ENCODE data around the gene IFIT3.

DNA sequence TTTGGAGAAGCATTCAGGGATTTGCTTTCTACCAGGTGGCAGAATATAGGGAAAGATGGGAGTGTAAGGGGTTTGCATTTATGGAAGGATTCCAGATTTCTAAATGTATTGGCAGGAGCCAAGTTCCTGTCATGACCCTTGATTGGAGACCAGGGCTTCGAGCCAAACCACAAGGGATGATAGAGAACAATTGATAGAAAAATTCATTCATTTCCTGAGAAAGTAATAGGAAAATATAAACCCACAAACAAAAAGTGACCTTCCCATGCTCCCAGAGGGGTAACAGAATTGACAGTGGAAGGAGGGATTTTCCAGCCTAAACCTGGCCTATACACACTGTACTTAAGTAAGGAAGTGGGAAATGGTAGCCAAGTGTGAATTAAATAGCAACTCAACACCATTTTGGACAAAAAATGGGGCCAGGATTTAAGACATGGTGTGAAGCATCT, 48.4 kb upstream of the IFIT3 start:
- TF ChIP-seq, protein P1, sequence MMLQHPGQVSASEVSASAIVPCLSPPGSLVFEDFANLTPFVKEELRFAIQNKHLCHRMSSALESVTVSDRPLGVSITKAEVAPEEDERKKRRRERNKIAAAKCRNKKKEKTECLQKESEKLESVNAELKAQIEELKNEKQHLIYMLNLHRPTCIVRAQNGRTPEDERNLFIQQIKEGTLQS (IDR thresholded peaks at IDR 0.05) = no peak
- TF ChIP-seq, protein P1 (CRISPR knock-in tag; conservative IDR thresholded peaks at IDR 0.05) = no peak
- TF ChIP-seq ZNF24 (IDR thresholded peaks at IDR 0.05) (no peak), POLR2AphosphoS2 (IDR thresholded peaks at IDR 0.05; ENCODE audit: low read length) (no peak)

All from K562 (cell line).